Neural progenitor cell (in vitro differentiated cells): ENCODE measurements around the gene SPRR2G.

ENCODE experiments used
- CTCF ChIP-seq: fragments of 200-600 bp; sonication (generic); IDR thresholded peaks from 2 replicates; pipeline ENCODE4 v1.5.1; 2017; ENCODE audit warnings: antibody characterized with exemption, mild to moderate bottlenecking
- EZH2 ChIP-seq: fragments of 200-600 bp; sonication (generic); IDR thresholded peaks from 2 replicates; pipeline ENCODE4 v1.6.1; 2017; ENCODE audit warnings: antibody characterized with exemption, mild to moderate bottlenecking, moderate library complexity
- EZH2phosphoT487 ChIP-seq: fragments of 200-600 bp; sonication (generic); IDR thresholded peaks from 2 replicates; pipeline ENCODE4 v1.6.1; 2017; ENCODE audit warnings: antibody characterized with exemption

- TF ChIP-seq CTCF (no peak), EZH2 (no peak), EZH2phosphoT487 (no peak)
Observed at GRCh38 chr1:153178922-153179321, 28.2 kb upstream of the SPRR2G start.
